ENCODE data around the gene SCAMP4. TPM values are rescaled to one million over a fixed set of nuclear protein-coding genes. Genes with fewer than 3 reads are reported as not detected.

The SCAMP4 gene
- total and polyA plus RNA-seq, 2 of the 13 experiments (the other 11 are each of a cell fraction or from before 2014, with no cell fraction given) = 10.7 to 13.7 TPM

- TF ChIP-seq IRF2 (CRISPR knock-in tag; IDR thresholded peaks at IDR 0.05) (no peak), MEIS2 (CRISPR knock-in tag; IDR thresholded peaks at IDR 0.05) (peak; percentile 41; the same call in 1 of the 2 replicates), ATF5 (CRISPR knock-in tag; IDR thresholded peaks at IDR 0.05; ENCODE audit: low read depth) (no peak), PHF8 (CRISPR knock-in tag; IDR thresholded peaks at IDR 0.05) (no peak; the same call in 1 of the 2 replicates), KIAA2018 (CRISPR knock-in tag; IDR thresholded peaks at IDR 0.05; ENCODE audit: borderline replicate concordance) (no peak), RFXAP (CRISPR knock-in tag; IDR thresholded peaks at IDR 0.05; ENCODE audit: borderline replicate concordance) (0 out of 2 replicates have a peak, but pooled peaks have one; percentile 40), HIVEP1 (CRISPR knock-in tag; IDR thresholded peaks at IDR 0.05) (0 out of 2 replicates have a peak, but pooled peaks have one; percentile 22), ZNF160 (CRISPR knock-in tag; IDR thresholded peaks at IDR 0.05) (no peak), ZNF709 (CRISPR knock-in tag; IDR thresholded peaks at IDR 0.05) (no peak), ZNF33A (CRISPR knock-in tag; IDR thresholded peaks at IDR 0.05; ENCODE audit: borderline replicate concordance) (no peak)
- TF ChIP-seq, protein P1, sequence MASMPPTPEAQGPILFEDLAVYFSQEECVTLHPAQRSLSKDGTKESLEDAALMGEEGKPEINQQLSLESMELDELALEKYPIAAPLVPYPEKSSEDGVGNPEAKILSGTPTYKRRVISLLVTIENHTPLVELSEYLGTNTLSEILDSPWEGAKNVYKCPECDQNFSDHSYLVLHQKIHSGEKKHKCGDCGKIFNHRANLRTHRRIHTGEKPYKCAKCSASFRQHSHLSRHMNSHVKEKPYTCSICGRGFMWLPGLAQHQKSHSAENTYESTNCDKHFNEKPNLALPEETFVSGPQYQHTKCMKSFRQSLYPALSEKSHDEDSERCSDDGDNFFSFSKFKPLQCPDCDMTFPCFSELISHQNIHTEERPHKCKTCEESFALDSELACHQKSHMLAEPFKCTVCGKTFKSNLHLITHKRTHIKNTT (CRISPR knock-in tag; IDR thresholded peaks at IDR 0.05) = no peak
- TF ChIP-seq, protein P2, sequence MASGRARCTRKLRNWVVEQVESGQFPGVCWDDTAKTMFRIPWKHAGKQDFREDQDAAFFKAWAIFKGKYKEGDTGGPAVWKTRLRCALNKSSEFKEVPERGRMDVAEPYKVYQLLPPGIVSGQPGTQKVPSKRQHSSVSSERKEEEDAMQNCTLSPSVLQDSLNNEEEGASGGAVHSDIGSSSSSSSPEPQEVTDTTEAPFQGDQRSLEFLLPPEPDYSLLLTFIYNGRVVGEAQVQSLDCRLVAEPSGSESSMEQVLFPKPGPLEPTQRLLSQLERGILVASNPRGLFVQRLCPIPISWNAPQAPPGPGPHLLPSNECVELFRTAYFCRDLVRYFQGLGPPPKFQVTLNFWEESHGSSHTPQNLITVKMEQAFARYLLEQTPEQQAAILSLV (CRISPR knock-in tag; IDR thresholded peaks at IDR 0.05; ENCODE audit: borderline replicate concordance) = no peak
- TF ChIP-seq, protein P3, sequence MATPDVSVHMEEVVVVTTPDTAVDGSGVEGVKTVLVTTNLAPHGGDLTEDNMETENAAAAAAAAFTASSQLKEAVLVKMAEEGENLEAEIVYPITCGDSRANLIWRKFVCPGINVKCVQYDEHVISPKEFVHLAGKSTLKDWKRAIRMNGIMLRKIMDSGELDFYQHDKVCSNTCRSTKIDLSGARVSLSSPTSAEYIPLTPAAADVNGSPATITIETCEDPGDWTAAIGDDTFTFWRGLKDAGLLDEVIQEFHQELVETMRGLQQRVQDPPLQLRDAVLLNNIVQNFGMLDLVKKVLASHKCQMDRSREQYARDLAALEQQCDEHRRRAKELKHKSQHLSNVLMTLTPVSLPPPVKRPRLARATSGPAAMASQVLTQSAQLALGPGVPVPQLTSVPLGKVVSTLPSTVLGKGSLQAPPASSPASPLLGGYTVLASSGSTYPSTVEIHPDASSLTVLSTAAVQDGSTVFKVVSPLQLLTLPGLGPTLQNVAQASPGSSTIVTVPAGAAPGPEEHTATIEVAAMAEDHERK (CRISPR knock-in tag; IDR thresholded peaks at IDR 0.05; ENCODE audit: low read depth) = no peak
Measured at GRCh38 chr19:1907563-1908363, 2.6 kb downstream of the SCAMP4 start (continued).

Measured in HepG2 (cell line).